ENCODE results near the gene CYB5R3. TPM values are rescaled to one million over a fixed set of nuclear protein-coding genes. Genes with fewer than 3 reads are reported as not detected.
"Not testable (repeated sequence)": the region's sequence is repeated elsewhere in the genome, so short reads cannot be mapped to it uniquely, and the experiment has no call there.

CYB5R3 gene
- total and polyA plus RNA-seq, 4 donors: 49.4 to 210 (median 134) TPM

- no peak for TF ChIP-seq FOXA1 (IDR thresholded peaks at IDR 0.05)
- no peak for TF ChIP-seq SP1 (IDR thresholded peaks at IDR 0.05)
- TF ChIP-seq MAX (IDR thresholded peaks at IDR 0.05): no peak
- no peak for TF ChIP-seq HNF4G (IDR thresholded peaks at IDR 0.05)
- TF ChIP-seq REST (IDR thresholded peaks at IDR 0.05): no peak
- TF ChIP-seq JUND (IDR thresholded peaks at IDR 0.05): no peak
- TF ChIP-seq NR2F2 (IDR thresholded peaks at IDR 0.05): no peak
- no peak for TF ChIP-seq FOXA2 (IDR thresholded peaks at IDR 0.05)
- no peak for TF ChIP-seq GABPA (IDR thresholded peaks at IDR 0.05 in 1 of 2, conservative IDR thresholded peaks at IDR 0.05 in 1 of 2)
- no peak for TF ChIP-seq ZBTB33 (IDR thresholded peaks at IDR 0.05)
- no peak for TF ChIP-seq EGR1 (IDR thresholded peaks at IDR 0.05; ENCODE audit: low read depth in 2 of 2)
- Histone ChIP-seq H3K4me3 (ENCODE audit: low read depth in 1 of 3, low read length in 3 of 3) (no peak overlapping the region), H3K4me1 (ENCODE audit: control insufficient read depth in 4 of 4, insufficient read depth in 4 of 4, low read length in 3 of 4) (peaks cover 0 to 9% (median 2%) of the 10 kb centered on the region in 4 donors), H3K36me3 (ENCODE audit: control insufficient read depth in 4 of 4, insufficient read depth in 3 of 4, low read depth in 1 of 4, low read length in 3 of 4) (peaks cover 19 to 46% (median 30%) of the 10 kb centered on the region in 4 donors), H3K27me3 (ENCODE audit: control insufficient read depth in 4 of 4, insufficient read depth in 4 of 4, low read length in 3 of 4) (no peaks in the 10 kb centered on the region), H3K27ac (ENCODE audit: low read depth in 1 of 2, low read length in 2 of 2) (no peak overlapping the region), H3K9ac (ENCODE audit: low read depth in 1 of 2, low read length in 2 of 2) (no peak overlapping the region), H3K9me3 (ENCODE audit: control insufficient read depth in 4 of 4, low read length in 3 of 4) (no peaks in the 10 kb centered on the region)
- WGBS: 89% methylated on average over 1 of the region's 1 CpG
- DNase-seq (ENCODE audit: low spot score): no peak
Observed at GRCh38 chr22:42582987-42583386, 66.2 kb downstream of the CYB5R3 start.

- 7% methylated on average over 64 of the region's 64 CpGs for WGBS
- Histone ChIP-seq H3K27me3 (ENCODE audit: control insufficient read depth in 4 of 4, insufficient read depth in 4 of 4, low read length in 3 of 4) (no peaks in the 10 kb centered on the region), H3K9me3 (ENCODE audit: control insufficient read depth in 4 of 4, low read length in 3 of 4) (no peaks in the 10 kb centered on the region), H3K4me3 (ENCODE audit: low read depth in 1 of 3, low read length in 3 of 3) (peak overlapping the region in 2 of 3 donors; percentile 73 to 76), H3K36me3 (ENCODE audit: control insufficient read depth in 4 of 4, insufficient read depth in 3 of 4, low read depth in 1 of 4, low read length in 3 of 4) (peaks cover 20 to 45% (median 26%) of the 10 kb centered on the region in 4 donors), H3K9ac (ENCODE audit: low read depth in 1 of 2, low read length in 2 of 2) (no peak overlapping the region), H3K4me1 (ENCODE audit: control insufficient read depth in 4 of 4, insufficient read depth in 4 of 4, low read length in 3 of 4) (peaks cover 0 to 9% (median 2%) of the 10 kb centered on the region in 4 donors), H3K27ac (ENCODE audit: low read depth in 1 of 2, low read length in 2 of 2) (no peak overlapping the region)
- TF ChIP-seq MAX (IDR thresholded peaks at IDR 0.05): no peak
- peak; percentile 73 for TF ChIP-seq YY1 (IDR thresholded peaks at IDR 0.05)
- TF ChIP-seq ZBTB33 (IDR thresholded peaks at IDR 0.05): no peak
- DNase-seq (ENCODE audit: low spot score): peak; percentile 85
Observed at GRCh38 chr22:42581762-42582716, 67.2 kb downstream of the CYB5R3 start.

- H3K27ac ChIP-seq (ENCODE audit: low read depth in 1 of 2, low read length in 2 of 2); DNase-seq (ENCODE audit: low spot score); H3K9ac ChIP-seq (ENCODE audit: low read depth in 1 of 2, low read length in 2 of 2); H3K27me3 ChIP-seq (ENCODE audit: control insufficient read depth in 4 of 4, insufficient read depth in 4 of 4, low read length in 3 of 4); H3K9me3 ChIP-seq (ENCODE audit: control insufficient read depth in 4 of 4, low read length in 3 of 4); H3K4me1 ChIP-seq (ENCODE audit: control insufficient read depth in 4 of 4, insufficient read depth in 4 of 4, low read length in 3 of 4): not testable (repeated sequence)
- H3K36me3 ChIP-seq (ENCODE audit: control insufficient read depth in 4 of 4, insufficient read depth in 3 of 4, low read depth in 1 of 4, low read length in 3 of 4): peaks cover 20 to 38% (median 22%) of the 10 kb centered on the region in 4 donors
- H3K4me3 ChIP-seq (ENCODE audit: low read depth in 1 of 3, low read length in 3 of 3): peak overlapping the region in 2 of 3 donors; percentile 73 to 76
- 4% methylated on average over 13 of the region's 22 CpGs for WGBS
Observed at GRCh38 chr22:42581194-42581761, 67.9 kb downstream of the CYB5R3 start.

GRCh38 chr22:42580040-42580439 lies 69.2 kb downstream of the CYB5R3 start:
- not testable (repeated sequence) for H3K4me3 ChIP-seq (ENCODE audit: low read depth in 1 of 3, low read length in 3 of 3); H3K4me1 ChIP-seq (ENCODE audit: control insufficient read depth in 4 of 4, insufficient read depth in 4 of 4, low read length in 3 of 4); DNase-seq (ENCODE audit: low spot score); H3K27me3 ChIP-seq (ENCODE audit: control insufficient read depth in 4 of 4, insufficient read depth in 4 of 4, low read length in 3 of 4); H3K9ac ChIP-seq (ENCODE audit: low read depth in 1 of 2, low read length in 2 of 2); H3K27ac ChIP-seq (ENCODE audit: low read depth in 1 of 2, low read length in 2 of 2); H3K9me3 ChIP-seq (ENCODE audit: control insufficient read depth in 4 of 4, low read length in 3 of 4)
- 91% methylated on average over 3 of the region's 4 CpGs for WGBS
- peaks cover 9 to 26% (median 14%) of the 10 kb centered on the region in 4 donors for H3K36me3 ChIP-seq (ENCODE audit: control insufficient read depth in 4 of 4, insufficient read depth in 3 of 4, low read depth in 1 of 4, low read length in 3 of 4)

Measured in liver (tissue), 9 donors.